Measurements from ENCODE around the gene USP40.
A peak's percentile ranks its signal among the peaks of the same experiment; 100 is the strongest.
"Not testable (repeated sequence)": the region's sequence is repeated elsewhere in the genome, so short reads cannot be mapped to it uniquely, and the experiment has no call there.

Gene USP40, protein sequence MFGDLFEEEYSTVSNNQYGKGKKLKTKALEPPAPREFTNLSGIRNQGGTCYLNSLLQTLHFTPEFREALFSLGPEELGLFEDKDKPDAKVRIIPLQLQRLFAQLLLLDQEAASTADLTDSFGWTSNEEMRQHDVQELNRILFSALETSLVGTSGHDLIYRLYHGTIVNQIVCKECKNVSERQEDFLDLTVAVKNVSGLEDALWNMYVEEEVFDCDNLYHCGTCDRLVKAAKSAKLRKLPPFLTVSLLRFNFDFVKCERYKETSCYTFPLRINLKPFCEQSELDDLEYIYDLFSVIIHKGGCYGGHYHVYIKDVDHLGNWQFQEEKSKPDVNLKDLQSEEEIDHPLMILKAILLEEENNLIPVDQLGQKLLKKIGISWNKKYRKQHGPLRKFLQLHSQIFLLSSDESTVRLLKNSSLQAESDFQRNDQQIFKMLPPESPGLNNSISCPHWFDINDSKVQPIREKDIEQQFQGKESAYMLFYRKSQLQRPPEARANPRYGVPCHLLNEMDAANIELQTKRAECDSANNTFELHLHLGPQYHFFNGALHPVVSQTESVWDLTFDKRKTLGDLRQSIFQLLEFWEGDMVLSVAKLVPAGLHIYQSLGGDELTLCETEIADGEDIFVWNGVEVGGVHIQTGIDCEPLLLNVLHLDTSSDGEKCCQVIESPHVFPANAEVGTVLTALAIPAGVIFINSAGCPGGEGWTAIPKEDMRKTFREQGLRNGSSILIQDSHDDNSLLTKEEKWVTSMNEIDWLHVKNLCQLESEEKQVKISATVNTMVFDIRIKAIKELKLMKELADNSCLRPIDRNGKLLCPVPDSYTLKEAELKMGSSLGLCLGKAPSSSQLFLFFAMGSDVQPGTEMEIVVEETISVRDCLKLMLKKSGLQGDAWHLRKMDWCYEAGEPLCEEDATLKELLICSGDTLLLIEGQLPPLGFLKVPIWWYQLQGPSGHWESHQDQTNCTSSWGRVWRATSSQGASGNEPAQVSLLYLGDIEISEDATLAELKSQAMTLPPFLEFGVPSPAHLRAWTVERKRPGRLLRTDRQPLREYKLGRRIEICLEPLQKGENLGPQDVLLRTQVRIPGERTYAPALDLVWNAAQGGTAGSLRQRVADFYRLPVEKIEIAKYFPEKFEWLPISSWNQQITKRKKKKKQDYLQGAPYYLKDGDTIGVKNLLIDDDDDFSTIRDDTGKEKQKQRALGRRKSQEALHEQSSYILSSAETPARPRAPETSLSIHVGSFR

GRCh38 chr2:233566141-233566956, at the start of gene USP40:
TSS of gene USP40 (minus strand) at chr2:233566782. CDS start at chr2:233565554, 1,228 bp downstream.
- peak; percentile 53 for DNase-seq

- DNase-seq = no peak
These were observed 44.7 kb upstream of the USP40 start for GRCh38 chr2:233611284-233611683.

GRCh38 chr2:233605680-233606079, 39.1 kb upstream of the USP40 start:
- no peak for DNase-seq

DNA sequence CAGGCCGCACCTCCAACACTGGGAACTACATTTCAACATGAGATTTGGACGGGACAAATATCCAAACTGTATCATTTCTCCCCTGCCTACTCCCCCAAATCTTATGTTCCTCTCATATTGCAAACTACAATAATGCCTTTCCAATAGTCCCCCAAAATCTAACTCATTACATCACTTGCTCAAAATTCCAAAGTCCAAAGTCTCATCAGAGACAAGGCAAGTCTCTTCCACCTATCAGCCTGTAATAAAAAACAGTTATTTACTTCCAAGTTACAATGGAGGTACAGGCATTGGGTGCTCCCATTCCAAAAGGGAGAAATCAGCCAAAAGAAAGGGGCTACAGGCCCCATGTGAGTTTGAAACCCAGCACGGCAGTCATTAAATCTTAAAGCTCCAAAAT, 38.2 kb upstream of the USP40 start:
- no peak for DNase-seq

DNA sequence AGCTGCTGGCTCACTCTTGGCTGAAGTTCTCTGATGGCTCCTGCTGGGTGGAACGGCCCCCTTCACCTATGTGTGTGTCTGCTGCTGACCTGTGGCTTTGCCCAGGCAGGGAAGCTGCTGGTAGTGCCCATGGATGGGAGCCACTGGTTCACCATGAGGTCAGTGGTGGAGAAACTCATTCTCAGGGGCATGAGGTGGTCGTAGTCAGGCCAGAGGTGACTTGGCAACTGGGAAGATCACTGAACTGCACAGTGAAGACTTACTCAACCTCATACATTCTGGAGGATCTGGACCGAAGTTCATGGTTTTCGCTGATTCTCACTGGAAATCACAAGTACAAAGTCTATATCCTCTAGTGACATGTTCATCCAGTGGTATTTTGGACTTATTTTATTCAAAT, 36.9 kb upstream of the USP40 start:
- DNase-seq = no peak

DNA sequence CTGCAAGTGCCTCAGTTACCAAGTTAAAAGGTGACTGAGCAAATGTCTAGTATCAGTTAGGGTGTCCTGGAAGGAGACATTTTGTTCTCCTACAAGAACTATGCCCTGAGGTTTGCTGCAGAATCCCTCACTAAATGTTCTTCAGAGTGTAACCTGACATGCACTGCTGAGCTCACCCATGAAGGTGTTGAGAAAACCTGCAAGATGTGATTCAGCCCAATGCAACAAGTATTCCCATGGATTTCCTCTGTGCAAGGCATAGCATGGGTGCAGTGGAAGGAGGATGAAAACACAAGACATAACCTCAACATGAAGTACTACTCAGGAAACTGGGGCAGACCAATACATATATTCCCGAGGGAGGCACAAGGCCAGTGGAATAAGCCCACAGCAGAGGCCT, 35.5 kb upstream of the USP40 start:
- DNase-seq = no peak

GRCh38 chr2:233600386-233600785, 33.8 kb upstream of the USP40 start:
- DNase-seq = no peak

DNA sequence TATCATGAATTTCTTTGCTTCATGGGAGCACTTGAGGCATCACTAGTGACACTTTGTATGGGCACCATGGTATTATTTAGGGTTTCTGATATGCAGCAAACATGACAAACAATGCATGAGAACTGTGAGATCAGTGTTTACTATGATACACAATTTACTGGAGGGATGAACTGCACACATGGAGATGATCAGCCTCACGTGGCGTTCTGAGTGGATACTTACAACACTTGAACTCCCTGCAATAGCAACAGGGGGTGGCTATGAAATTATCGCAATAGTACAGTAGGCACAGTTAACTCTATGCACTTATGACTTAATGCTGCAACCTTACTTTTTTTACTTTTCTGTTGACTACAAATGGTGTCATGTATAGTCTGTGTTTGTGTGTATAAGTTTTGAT, 32.4 kb upstream of the USP40 start:
- DNase-seq = no peak

GRCh38 chr2:233597522-233597921, 30.9 kb upstream of the USP40 start:
- DNase-seq = no peak

DNA sequence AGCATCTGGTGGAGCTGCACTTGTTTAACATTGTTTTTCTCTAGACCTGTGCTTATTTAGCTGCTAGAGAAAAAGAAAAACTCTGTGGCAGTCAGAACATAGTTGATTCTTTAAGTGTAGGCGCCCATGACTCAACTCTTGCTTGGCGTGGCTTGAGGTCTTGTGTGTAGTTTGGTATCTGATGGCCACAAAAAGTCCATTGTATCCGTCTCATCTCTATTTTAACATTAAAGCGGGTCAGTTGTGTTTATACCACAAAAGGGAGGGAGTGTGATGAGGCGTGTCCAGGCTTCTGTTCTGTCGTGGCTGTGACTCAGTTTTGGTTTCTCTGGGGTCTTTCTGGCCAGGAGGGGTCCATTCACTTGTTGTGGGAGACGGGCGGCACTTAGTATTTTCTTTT, 26.6 kb upstream of the USP40 start:
- no peak for DNase-seq

GRCh38 chr2:233592706-233593105, 26.1 kb upstream of the USP40 start:
- DNase-seq = not testable (repeated sequence)

- no peak for DNase-seq
These were observed 21.8 kb upstream of the USP40 start for GRCh38 chr2:233588400-233588799.

GRCh38 chr2:233584210-233584609, 17.6 kb upstream of the USP40 start:
- no peak for DNase-seq

GRCh38 chr2:233583217-233583965, 16.8 kb upstream of the USP40 start:
- DNase-seq = not testable (repeated sequence)

GRCh38 chr2:233577341-233577740, 10.8 kb upstream of the USP40 start:
- not testable (repeated sequence) for DNase-seq

GRCh38 chr2:233572468-233572867, 5.9 kb upstream of the USP40 start:
- DNase-seq = no peak

DNA sequence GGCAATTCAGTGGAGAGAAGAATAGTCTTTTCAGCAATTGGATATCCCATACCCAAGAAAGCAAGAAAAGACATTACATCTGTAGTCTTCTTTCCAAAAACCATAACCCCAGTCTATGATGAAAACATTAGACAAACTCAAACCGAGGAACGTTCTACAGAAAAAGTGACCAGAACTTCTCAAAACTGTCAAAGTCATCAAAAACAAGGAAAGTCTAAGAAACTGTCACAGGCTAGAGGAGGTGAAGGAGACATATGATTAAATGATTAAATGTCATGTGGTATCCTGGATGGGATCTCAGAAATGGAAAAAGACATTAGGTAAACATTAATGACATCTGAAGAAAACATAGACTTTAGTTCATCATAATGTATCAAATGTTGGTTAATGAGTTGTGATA, 4.9 kb upstream of the USP40 start:
- DNase-seq = no peak

DNA sequence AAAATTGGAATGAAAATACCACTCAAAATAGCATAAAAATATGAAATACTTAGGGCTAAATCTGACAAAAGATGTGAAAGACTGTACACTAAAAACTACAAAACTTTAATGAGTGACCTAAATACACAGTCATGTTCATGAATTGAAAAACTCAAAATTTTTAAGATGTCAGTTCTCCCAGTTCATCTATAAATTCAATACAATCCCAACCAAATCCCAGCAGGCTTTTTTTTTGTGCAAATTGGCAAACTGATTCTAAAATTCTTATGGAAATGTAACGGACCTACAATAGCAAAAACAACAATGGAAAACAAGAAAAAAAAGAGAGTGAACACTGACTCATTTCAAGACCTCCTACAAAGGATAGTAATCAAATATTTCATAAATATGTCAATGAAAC, 4.4 kb upstream of the USP40 start:
- DNase-seq = no peak

DNA sequence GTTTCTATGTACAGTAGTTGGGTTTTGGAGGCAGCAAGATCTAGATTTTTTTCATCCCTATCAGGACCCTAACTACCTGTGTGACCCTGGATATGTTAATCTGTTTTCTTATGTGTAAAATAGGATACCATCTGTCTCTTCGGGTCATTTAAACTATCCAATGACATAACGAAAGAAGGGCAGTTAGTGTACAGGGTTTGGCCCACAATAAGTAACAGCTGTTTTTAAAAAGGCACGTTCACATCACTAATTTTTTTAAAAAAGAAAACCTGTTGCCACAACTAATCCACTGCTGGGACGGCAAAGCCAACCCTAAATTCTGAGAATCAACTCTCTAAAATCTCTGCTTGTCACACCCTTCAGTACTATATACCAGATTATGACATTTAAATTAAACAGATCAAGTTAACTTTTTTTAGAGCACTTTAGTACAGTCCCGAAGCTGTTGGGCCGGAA, 869 bp downstream of the USP40 start:
- no peak for DNase-seq

- no peak for DNase-seq
These were observed 2.7 kb downstream of the USP40 start for GRCh38 chr2:233563663-233564430.

All from CD4-positive, alpha-beta T cell treated with Interleukin-17A for 1 hour (primary cell).